Measurements from ENCODE around the gene PTPRM.

- no peak for TF ChIP-seq CTCF (IDR thresholded peaks at IDR 0.05)
- TF ChIP-seq POLR2A (IDR thresholded peaks at IDR 0.05; ENCODE audit: low read depth), result no peak
- no peak for TF ChIP-seq POLR2AphosphoS5 (IDR thresholded peaks at IDR 0.05)
- no peak for TF ChIP-seq EP300 (IDR thresholded peaks at IDR 0.05)
Observed at GRCh38 chr18:8422391-8422790, 855.3 kb downstream of the PTPRM start.

Data from esophagus muscularis mucosa (tissue), 4 donors.